ENCODE measurements around the gene HCN2. TPM values are rescaled to one million over a fixed set of nuclear protein-coding genes. Genes with fewer than 3 reads are reported as not detected.

HCN2 gene
- total and polyA plus RNA-seq, 2 of the 13 experiments (the other 11 are each of a cell fraction or from before 2014, with no cell fraction given) = 0.01 TPM; not detected in 1

- TF ChIP-seq ZNF576 (CRISPR knock-in tag; IDR thresholded peaks at IDR 0.05) = no peak
- TF ChIP-seq RNF2 (conservative IDR thresholded peaks at IDR 0.05; ENCODE audit: low read depth) = no peak
- TF ChIP-seq GTF2F1 (IDR thresholded peaks at IDR 0.05; ENCODE audit: low read length) = no peak
- no peak for TF ChIP-seq MYNN (CRISPR knock-in tag; IDR thresholded peaks at IDR 0.05; ENCODE audit: low read depth)
- TF ChIP-seq CC2D1A (CRISPR knock-in tag; IDR thresholded peaks at IDR 0.05) = no peak
- no peak for TF ChIP-seq TFAP4 (IDR thresholded peaks at IDR 0.05; ENCODE audit: borderline replicate concordance, low read depth)
- TF ChIP-seq CEBPG (CRISPR knock-in tag; IDR thresholded peaks at IDR 0.05) = peak; percentile 83
- TF ChIP-seq CBFB (CRISPR knock-in tag; IDR thresholded peaks at IDR 0.05) = no peak
- no peak for TF ChIP-seq RORA (CRISPR knock-in tag; IDR thresholded peaks at IDR 0.05)
- TF ChIP-seq ZNF674 (CRISPR knock-in tag; IDR thresholded peaks at IDR 0.05; ENCODE audit: low read depth) = no peak
- no peak for TF ChIP-seq PTBP1 (IDR thresholded peaks at IDR 0.05; ENCODE audit: low read depth, low read length, poor library complexity, severe bottlenecking)
- TF ChIP-seq, protein P1, sequence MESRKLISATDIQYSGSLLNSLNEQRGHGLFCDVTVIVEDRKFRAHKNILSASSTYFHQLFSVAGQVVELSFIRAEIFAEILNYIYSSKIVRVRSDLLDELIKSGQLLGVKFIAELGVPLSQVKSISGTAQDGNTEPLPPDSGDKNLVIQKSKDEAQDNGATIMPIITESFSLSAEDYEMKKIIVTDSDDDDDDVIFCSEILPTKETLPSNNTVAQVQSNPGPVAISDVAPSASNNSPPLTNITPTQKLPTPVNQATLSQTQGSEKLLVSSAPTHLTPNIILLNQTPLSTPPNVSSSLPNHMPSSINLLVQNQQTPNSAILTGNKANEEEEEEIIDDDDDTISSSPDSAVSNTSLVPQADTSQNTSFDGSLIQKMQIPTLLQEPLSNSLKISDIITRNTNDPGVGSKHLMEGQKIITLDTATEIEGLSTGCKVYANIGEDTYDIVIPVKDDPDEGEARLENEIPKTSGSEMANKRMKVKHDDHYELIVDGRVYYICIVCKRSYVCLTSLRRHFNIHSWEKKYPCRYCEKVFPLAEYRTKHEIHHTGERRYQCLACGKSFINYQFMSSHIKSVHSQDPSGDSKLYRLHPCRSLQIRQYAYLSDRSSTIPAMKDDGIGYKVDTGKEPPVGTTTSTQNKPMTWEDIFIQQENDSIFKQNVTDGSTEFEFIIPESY (CRISPR knock-in tag; IDR thresholded peaks at IDR 0.05) = peak; percentile 64
- TF ChIP-seq JUNB (CRISPR knock-in tag; IDR thresholded peaks at IDR 0.05; ENCODE audit: borderline replicate concordance) = no peak
- no peak for TF ChIP-seq RBFOX2 (IDR thresholded peaks at IDR 0.05; ENCODE audit: low read depth, low read length)
- TF ChIP-seq ZNF292 (CRISPR knock-in tag; IDR thresholded peaks at IDR 0.05; ENCODE audit: borderline replicate concordance, low read depth) = no peak
- TF ChIP-seq, protein P2, sequence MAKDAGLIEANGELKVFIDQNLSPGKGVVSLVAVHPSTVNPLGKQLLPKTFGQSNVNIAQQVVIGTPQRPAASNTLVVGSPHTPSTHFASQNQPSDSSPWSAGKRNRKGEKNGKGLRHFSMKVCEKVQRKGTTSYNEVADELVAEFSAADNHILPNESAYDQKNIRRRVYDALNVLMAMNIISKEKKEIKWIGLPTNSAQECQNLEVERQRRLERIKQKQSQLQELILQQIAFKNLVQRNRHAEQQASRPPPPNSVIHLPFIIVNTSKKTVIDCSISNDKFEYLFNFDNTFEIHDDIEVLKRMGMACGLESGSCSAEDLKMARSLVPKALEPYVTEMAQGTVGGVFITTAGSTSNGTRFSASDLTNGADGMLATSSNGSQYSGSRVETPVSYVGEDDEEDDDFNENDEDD (CRISPR knock-in tag; IDR thresholded peaks at IDR 0.05; ENCODE audit: borderline replicate concordance) = no peak
- no peak for TF ChIP-seq NR2C2 (CRISPR knock-in tag; IDR thresholded peaks at IDR 0.05; ENCODE audit: borderline replicate concordance)
- TF ChIP-seq ATM (IDR thresholded peaks at IDR 0.05; ENCODE audit: borderline replicate concordance) = no peak
- TF ChIP-seq HNF4G (IDR thresholded peaks at IDR 0.05; ENCODE audit: borderline replicate concordance, low read depth, low read length) = 0 out of 2 replicates have a peak, but pooled peaks have one; percentile 11
- no peak for TF ChIP-seq HNF4G (CRISPR knock-in tag; IDR thresholded peaks at IDR 0.05; ENCODE audit: borderline replicate concordance, low read depth)
- TF ChIP-seq ZNF775 (CRISPR knock-in tag; IDR thresholded peaks at IDR 0.05; ENCODE audit: borderline replicate concordance) = no peak
- TF ChIP-seq CEBPB (IDR thresholded peaks at IDR 0.05; ENCODE audit: borderline replicate concordance, low read depth, low read length) = peak; percentile 93
- no peak for TF ChIP-seq TMF1 (CRISPR knock-in tag; IDR thresholded peaks at IDR 0.05; ENCODE audit: low read depth)
- peak; percentile 28; the same call in 1 of the 2 replicates for TF ChIP-seq ZNF792 (CRISPR knock-in tag; IDR thresholded peaks at IDR 0.05)
- TF ChIP-seq ZNF33B (CRISPR knock-in tag; IDR thresholded peaks at IDR 0.05) = no peak
- no peak for TF ChIP-seq STAT5B (CRISPR knock-in tag; IDR thresholded peaks at IDR 0.05)
- TF ChIP-seq ZNF879 (CRISPR knock-in tag; IDR thresholded peaks at IDR 0.05) = no peak
- no peak for TF ChIP-seq ZNF746 (CRISPR knock-in tag; IDR thresholded peaks at IDR 0.05)
- no peak for TF ChIP-seq GZF1 (CRISPR knock-in tag; IDR thresholded peaks at IDR 0.05)
- no peak for TF ChIP-seq MZF1 (CRISPR knock-in tag; IDR thresholded peaks at IDR 0.05; ENCODE audit: borderline replicate concordance)
- no peak for TF ChIP-seq ZNF34 (CRISPR knock-in tag; IDR thresholded peaks at IDR 0.05; ENCODE audit: borderline replicate concordance)
Measured at GRCh38 chr19:566403-566802, 23.3 kb upstream of the HCN2 start (continued).

All from HepG2 (cell line).